IPS-11a (cell line): ENCODE results near the gene ASCL5.

ENCODE experiments used
- H3K4me3 ChIP-seq: one replicate; pipeline ENCODE4 v1.5.1; 2013; ENCODE audit warnings: low read depth, low read length, control low read depth

Gene ASCL5

DNA sequence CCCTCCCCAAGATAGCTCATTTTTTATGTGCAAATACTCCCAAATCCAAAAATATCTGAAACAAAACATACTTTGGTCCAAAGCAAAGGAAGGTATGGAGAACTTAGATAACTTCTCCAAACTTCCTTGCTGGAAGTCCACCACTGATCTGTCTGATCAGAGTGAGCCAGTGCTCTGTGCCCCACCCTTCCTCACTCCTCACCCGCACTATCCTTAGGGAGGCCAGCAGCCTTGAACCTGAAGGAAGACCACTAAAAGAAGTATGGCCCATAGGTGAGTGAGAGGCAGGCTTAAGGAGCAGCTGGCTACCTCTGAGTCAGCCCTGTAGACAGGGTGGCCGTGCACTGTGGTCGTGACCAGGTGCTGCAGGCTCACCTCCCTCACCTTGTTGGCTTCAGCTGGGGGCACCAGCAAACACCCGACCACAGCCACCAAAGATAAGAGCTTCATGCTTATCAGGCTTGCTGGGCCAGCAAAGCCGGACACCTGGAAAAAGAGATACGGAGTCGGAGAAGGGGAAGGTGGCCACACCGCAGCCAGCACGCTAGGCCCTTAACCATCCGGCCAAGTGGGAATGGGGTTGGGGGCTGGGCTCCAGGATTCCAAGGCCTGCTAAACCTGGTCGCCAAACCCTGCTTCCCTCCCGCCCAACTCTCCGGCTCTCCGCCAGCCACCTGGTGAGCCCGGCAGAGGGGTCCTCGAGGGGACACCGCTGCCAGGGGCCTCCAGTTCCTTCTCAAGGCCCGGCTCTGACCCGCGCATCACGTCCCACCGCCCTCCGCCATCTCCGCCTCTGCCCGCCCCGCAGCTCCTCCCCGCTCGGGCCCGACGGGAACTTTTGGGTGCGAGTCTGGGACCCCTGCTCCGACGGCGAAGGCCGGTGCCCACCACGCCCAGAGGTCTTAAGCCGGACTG lies 26.7 kb upstream of the ASCL5 start:
- H3K4me3 ChIP-seq, result peak overlapping the region; percentile 58

DNA sequence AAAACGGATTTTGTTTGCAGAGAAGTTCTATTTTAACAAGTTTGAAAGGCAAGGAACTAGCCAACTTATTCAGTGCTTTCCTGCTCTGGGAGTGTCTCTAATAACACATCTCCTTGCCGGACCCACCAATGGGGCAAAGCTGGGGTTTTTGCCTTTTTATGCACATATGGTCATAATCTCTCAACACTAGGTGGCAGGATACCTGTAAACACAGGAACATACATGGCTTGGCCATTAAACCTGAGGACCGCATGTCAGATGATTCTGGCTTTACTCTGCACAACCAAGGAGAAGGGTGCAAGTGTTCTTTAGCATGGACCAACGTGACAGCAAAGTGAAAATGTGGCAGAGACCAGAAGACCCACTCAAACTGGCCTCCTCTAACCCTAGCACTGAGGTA lies 22.4 kb upstream of the ASCL5 start:
- no peak overlapping the region for H3K4me3 ChIP-seq

DNA sequence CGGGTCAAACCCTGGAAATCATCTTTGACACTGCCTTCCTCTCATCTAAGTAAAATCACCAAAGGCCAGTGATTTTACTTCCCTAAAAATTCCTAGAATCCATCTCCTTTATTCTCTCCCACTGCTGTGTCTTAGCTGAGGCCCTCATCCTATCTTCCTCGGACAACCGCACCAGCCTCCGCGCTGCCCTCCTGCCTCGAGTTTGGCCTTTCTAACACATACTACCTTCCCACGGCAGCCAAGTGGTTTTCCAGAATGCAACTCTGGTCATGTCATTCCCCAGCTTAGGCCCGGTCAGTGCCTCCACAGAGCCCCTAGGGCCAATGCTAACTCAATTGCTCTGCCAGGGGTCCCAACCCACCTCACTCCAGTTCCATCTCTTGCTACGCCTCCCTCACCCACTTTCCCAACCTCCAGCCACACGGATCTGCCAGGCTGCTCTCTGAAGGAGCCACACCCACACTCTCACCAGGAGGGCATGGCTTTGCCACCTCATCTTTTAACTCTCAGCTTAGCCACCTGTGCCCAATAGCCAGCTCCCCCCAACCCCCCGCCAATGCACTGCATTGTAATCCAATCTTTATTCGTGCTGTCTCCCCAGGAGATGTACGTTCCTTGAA lies 20.5 kb upstream of the ASCL5 start:
- no peak overlapping the region for H3K4me3 ChIP-seq

DNA sequence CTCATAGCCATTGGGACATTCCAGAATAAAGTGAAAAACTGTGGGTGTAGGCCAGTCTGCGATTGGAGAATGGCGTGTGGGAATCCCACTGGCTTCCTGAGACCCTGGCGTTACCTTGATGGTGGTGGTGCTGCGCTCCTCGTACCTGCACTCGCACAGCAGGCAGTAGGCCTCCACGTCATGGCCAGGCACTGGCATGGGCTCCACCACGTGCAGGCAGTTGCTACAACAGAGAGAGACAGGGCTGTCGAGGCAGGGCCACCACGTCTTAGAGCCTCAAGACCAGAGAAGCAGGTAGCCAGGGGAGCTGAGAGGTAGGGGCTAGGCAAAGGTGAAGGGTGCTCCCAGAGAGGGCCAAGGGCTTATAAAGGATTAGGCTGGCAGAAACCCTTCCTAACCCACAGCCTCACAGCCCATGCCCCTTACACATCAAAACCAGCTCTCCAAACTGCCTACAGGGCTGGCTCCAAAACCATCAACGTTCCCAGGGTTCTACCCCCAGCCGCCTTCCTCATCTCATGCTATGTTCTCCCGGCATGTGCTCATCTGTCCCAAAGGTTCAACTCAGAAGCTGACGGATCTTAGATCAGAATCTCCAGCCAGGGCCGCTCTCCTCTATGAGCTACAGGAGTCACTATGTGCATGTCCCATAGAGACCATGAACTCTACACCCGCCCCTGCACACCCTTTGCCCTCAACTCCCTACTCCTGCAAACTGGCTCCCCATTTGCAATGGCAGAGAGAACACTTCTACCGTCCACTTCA lies 19.8 kb upstream of the ASCL5 start:
- no peak overlapping the region for H3K4me3 ChIP-seq

DNA sequence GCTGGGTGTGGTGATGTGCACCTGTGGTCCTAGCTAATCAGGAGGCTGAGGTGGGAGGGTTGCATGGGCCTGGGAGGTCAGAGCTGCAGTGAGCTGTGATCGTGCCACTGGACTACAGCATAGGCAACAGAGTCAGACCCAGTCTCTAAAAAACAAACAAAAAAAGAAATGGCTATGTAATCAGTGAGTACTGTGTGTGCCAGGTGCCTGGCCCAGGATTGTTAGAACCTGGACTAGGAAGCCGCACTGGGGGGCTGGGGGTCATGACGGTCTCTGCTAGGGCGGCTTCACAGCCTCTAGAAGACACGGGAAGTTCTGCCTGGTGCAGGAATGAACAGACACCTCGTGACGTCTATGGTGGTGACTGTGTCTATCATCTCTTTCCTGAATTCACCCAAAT lies 18.8 kb upstream of the ASCL5 start:
- H3K4me3 ChIP-seq, result no peak overlapping the region

DNA sequence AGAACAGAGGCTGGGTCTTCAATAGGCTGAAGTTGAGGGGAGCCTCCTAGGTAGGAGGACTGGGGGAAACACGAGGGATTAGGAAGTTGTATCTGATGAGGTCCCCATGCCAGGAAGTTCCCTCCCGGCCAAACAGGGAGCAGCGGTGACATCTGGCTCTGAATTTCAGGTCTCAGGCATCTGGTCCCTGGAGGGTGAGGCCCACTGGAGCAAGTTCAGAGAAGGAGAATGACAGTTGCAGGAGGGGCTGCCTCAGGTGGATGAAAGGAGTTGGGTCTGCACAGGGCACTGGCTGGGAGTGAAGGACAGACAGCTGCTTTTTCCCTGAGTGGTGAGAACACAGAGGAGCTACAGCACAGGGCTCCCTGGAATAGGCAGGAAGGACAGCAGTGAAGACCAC lies 18.1 kb upstream of the ASCL5 start:
- H3K4me3 ChIP-seq, result no peak overlapping the region

DNA sequence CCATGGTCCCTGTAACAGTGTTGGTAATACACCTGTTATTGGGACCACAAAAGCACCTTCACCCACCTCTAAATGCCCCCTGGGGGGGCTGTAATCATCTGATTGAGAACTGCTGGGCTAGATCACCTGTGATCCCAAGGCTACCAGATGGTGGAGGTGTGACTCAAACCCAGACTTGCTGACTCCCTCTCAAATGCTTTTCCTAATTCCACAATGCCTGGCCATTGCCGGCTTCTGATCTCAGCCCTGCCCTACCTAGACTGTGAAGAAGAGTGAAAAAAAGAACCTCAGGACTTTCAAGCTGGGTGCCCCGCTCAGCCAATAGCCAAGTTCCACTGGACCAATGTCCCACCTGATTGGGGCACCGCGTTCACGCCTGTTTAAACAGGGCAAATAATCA lies 17.7 kb upstream of the ASCL5 start:
- H3K4me3 ChIP-seq, result no peak overlapping the region

DNA sequence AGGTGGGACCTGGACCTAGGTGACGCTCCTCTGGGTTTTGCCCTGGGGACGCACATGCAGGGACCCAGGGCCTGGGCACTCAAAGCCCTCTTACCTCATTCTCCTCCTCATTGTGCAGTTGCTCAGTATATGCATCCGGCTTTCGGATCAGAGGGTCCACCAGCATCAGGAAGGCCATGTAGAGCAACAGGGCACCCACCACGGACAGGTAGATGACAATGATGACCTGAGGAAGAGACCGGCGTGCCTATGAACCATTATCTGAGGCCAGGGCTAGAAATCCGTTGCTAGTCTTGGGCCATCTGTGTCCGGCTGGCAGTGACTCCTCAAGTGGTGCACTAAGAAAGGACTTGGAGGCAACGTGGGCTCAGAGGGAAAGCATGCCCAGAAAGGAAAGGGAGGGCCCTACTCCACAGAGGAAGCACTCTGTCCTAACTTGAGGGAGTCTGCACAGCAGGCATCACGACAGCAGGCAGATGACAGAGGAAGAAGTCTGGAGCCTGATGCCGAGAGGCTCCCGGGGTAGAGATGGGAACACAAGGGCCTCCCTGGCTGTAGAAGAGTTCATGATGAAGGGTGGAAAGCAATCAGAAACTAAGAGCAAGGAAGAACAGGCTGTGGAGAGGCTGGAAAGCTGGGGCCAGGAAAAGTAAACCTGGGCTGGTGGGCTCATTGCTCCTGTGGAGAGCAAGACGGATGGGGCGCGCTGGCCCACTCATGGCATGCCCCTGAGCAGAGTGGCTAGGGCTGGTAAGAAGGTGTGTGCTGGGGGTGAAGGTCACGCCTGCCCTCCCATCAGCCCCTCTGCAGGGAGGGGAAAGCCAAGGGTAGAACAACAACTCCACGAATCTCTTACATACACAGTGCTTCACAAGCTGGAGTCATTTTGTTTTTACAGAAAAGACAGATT lies 17.0 kb upstream of the ASCL5 start:
- no peak overlapping the region for H3K4me3 ChIP-seq

DNA sequence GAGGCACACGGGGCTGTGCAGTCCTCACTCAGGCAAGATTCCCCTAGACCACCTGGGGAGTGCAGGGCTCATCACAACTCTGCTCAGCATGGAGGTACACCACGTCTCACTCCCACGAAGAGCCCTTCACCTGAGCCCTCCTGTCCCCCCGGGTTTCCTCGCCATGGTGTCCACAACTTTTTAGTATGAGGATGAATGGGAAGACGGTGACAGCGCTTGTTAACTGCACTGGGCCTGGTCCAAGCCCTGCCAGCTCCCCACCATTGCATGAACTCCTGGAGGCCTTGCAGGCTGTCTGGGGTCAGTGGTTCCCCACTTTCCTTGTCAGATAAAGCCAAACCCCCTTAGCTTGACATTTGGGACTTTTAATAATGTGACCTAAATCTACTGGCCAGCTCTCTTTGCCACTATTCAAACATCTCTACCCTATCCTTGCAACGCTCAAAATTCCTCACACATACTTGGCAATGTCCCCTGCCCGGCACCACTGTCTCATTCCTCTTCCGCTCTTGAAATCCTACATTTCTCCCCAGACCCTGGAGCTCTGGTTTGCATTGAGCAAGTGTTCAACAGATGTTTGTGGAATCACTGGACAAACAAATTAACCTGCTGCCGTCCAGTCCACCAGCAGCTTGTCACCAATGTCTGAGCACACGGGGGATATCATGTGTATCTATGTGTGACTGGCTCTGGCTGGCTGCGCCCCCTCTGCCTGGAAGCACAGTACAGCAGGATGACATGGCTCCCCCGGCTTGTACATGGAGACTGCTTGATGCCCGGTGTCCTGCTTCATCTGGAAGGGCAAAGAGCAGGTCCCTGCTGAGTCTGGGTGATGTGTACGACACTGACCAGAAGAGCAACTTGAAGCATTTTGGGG lies 16.1 kb upstream of the ASCL5 start:
- no peak overlapping the region for H3K4me3 ChIP-seq

DNA sequence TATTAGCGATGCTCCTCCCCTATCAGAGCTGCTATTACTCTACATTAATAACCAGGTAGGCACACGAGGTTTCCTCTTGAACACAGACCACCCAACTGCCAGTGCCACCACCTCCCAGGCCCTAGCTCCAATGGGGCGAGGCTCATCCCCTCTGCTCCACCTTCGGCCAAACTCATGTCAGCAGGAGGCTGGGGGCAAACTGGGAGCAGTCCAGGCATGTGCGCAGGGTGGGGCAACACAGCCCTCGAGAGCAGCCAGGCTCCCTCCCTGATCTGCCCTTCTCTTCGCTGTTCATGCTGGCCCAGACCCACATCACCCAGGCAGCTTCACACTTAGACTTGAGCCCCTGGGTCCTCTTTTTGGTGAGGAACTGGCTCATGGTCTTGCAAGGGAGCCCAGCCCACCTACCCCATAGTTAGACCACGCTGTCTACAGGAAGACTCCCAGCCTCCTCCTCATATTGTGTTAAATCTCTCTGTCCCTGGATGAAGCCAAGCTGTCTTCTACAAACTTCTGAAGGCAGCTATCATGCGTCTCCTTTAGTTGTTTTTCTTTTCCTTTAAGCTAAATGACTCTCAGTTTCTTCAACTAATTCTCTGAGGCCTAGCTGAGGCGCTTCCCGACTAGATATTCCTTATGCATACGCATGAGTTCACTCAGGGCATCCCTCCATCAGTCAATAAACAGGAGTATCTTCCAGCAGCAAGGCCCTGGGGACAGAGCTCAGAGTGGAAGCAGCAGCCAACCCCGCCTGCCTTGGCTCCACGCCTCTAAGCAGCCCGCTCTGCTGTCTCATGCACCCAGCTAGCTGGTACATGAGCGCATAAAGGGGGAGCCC lies 15.2 kb upstream of the ASCL5 start:
- no peak overlapping the region for H3K4me3 ChIP-seq

DNA sequence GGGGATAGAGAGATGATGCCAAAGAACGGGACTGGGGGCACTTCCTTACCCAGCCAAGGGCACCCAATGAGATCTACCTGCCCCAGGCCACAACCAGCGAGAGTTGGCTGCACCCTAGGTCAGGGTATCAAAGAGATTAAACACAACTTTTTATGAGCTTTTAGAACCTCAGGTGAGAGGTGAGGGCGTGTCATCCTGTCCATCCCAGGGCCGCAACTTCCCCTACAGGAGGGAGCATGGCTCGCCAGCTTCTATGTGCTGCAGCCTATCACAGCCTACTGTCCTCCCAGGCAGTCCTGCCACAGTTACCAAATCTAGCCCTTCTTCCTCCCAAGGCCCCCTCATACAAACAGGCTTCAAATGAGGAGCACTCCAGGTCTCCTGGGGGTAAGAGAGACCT lies 14.4 kb upstream of the ASCL5 start:
- no peak overlapping the region for H3K4me3 ChIP-seq

DNA sequence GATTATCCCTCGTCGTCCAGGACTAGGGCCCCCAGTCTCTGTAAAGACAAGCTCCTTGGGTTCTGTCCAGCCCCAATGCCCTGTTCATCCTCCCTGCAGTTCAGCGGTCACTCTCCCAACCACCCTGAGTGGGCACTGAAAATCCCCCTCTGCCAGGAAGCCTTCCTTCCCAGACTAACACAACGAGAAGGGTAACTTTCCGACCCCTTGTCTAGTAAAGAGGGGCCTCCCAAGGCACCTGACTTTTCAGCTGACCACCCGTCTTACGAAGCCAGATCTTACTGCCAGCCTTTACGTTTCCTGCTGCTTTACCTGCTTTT lies 13.9 kb upstream of the ASCL5 start:
- H3K4me3 ChIP-seq, result no peak overlapping the region

DNA sequence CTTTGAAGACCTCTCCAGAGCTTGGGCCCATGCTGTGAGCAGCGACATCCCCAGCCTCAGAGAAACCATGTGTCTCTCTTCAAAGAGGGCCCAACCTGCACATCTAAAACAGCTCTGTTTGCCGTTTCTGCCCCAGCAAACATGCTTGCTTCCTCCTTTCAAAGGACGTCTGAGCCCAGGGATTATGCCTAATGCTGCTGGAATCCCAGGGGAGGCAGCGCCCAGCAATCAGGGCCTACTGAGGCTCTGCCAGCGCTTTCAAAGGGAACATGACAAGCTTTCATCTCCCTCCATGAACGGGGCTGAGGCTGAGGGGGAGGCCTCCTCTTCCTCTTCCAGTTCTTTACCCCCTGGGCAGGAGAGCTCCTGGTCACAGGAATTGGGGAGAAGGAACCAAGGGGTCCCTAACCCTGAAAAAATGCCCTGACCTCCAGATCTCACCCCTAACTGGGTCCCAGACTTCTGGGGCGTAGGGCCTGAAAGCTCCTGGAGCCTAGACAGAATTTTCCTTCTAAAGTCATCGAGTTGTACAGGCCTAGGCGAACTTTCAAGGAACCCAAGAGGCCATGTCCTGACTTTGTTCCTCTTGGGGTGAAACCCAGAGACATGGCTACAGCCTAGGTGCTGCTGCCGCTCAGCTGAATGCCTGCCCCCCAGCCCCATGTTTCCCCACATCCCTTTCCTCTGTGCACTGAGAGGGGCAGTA lies 13.4 kb upstream of the ASCL5 start:
- no peak overlapping the region for H3K4me3 ChIP-seq

DNA sequence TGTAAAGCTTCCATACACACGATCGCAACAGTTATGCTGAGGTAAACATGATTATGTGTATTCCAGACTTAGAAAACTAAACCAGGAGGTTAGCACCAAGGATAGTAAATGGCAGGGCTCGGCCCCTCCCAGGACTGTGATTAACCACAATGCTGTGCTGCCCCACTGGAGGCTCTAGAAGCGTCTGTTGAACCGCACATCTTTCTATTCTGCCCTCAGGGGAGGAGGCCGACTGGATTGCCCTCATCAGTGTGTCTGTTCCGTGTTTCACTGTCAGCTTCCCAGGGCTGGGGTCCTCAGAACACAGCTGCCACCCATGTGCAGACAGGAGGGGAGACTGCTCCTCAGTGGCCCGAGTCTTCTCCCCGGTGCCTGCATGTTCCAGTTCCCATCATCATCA lies 12.8 kb upstream of the ASCL5 start:
- no peak overlapping the region for H3K4me3 ChIP-seq

DNA sequence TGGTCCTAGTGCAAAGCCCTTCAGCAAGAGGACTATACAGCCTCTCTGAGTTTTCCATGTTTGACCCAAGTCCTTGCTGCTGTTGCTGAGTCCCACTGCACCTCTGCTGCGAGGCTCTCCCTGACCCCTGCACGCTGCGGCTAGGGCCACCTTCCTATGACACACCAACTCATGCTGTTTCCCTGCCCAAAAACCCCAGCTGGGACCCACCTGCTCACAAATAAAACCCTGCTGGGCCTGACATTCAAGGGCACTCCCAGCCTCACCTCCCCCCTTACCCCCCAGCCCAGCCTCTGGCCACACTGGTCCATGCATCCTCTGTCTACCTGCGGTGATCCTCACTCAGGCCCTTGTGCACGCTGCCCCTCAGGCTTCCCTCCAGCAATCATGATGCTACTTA lies 12.3 kb upstream of the ASCL5 start:
- H3K4me3 ChIP-seq, result no peak overlapping the region

DNA sequence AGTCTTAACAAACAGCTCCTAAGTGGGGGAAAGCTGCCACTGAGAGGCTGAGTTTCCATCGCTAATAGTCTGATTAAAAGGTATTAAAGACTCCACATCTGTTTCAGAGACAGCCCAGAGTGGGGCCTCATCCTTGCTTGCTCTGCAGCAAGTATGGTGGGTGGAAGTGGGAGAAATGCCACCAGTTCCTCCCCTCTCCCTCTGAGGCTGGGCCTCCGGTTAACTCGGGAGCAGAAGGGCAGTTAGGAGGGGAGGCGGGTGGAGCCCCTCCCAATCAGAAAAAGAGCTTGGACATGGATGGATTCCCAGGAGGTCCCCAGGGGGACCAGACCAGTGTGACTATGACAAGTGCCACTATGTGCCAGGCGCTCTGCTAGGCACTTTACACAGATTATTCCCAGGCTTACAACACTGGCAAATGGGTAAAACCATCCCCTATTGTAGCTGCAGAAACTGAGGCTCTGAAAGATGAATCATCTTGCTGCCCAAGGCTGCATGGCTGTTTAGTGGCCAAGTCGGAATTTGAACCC lies 11.4 kb upstream of the ASCL5 start:
- H3K4me3 ChIP-seq, result no peak overlapping the region

DNA sequence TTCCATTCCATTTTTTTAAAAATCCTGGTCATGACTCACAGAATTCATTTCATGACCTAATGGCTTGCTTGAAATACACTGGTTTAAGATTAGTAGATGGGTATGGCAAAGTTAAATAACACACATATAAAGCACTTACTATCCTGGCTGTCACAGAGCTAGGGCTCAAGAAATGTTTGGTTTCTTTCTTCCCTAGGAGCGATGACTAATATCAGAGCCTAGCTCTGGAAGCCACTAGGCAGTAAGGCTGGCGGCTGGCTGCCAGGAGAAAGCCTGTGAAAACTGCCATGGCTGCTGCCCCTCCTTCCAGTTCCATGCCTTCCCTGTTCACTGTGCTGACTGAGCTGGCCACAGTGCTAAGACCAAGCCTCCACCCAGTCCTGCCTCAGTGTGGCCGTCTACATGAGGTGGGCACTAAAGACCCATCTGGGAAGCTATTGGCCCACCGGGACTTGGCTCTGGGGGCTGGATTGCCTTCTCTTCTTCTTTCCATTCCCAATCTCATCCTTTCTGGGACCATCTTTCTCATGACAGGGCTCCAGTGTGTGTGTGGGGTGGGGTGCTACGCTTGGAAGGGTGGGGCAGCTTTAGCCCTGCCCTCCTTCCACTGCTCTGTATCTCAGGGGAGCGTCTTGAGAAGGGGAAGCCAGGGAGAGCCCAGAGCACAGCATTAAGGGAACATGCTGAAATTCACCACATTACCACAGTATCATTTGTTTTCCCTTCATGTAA lies 10.8 kb upstream of the ASCL5 start:
- no peak overlapping the region for H3K4me3 ChIP-seq

DNA sequence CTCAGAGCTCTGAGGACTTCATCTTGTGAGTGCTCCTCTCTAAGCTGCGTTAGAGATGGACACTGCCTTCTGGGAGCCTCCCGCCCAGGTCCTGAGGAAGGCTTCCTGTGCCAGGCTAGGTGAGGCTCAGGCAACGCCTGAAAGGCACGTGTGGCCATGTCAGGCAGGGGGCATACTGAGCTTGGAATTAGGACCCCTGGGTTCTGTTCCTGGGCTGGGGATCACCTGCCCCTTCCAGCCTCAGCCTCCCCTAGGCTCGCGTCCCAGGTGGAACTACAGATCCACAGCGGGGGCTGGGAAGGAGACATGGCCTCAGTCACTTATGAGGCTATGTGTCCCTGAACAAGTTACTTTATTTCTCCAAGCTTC lies 10.0 kb upstream of the ASCL5 start:
- no peak overlapping the region for H3K4me3 ChIP-seq
